ENCODE data around the gene NEK3. TPM values are rescaled to one million over a fixed set of nuclear protein-coding genes. Genes with fewer than 3 reads are reported as not detected.
"Not testable (repeated sequence)": the region's sequence is repeated elsewhere in the genome, so short reads cannot be mapped to it uniquely, and the experiment has no call there.

Gene NEK3
- polyA plus RNA-seq, 3 donors, result 5.7 to 13.7 (median 6.1) TPM

DNA sequence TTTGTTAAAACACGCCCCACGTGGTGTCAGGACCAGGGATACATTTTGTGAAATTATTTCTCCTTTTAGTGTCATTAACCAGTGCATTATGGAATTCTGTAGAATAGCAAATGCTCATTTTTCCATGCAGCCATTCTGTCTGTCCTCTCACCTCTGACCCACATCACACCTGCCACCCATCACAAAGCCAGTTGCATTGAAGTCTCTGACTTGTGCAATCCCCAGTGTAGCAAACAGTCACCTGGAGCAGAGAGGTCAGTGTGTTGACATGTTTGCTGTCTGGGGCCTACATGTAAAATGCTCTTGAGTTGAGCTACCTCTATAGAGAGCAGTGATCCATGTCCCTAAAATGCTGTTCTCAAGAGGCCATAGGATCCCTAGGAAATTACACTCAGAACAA is 47.9 kb upstream of the NEK3 start:
- H3K9me3 Mint-ChIP-seq; H3K27ac Mint-ChIP-seq; intact Hi-C loops (cut with micrococcal nuclease); H3K27me3 Mint-ChIP-seq (ENCODE audit: low read depth in 3 of 3); H3K4me3 ChIP-seq (replicated peaks in 1 of 3; ENCODE audit: low read depth in 2 of 3, low read length in 3 of 3); H4K20me1 ChIP-seq (ENCODE audit: insufficient read depth, low read length); H3K9me3 ChIP-seq (replicated peaks in 1 of 2; ENCODE audit: control insufficient read depth in 1 of 2, insufficient read depth in 1 of 2, low read length in 2 of 2); H3K27ac ChIP-seq (ENCODE audit: low read depth in 1 of 2, low read length in 2 of 2); DNase-seq; H3K27me3 ChIP-seq (ENCODE audit: control insufficient read depth in 2 of 2, insufficient read depth in 2 of 2, low read length in 2 of 2); H3K9ac ChIP-seq (ENCODE audit: insufficient read depth, low read length, poor library complexity, severe bottlenecking); H3K36me3 ChIP-seq (replicated peaks in 1 of 2; ENCODE audit: control insufficient read depth in 1 of 2, insufficient read depth in 2 of 2, low read length in 2 of 2); H3K4me2 ChIP-seq (replicated peaks; ENCODE audit: extremely low read depth, low read length, poor library complexity, severe bottlenecking); H3K36me3 Mint-ChIP-seq; H3K4me3 Mint-ChIP-seq; H3K79me2 ChIP-seq (ENCODE audit: insufficient read depth, low read length); H2AFZ ChIP-seq (ENCODE audit: insufficient read depth, low read depth, low read length, poor library complexity, severe bottlenecking): not testable (repeated sequence)
- peaks cover 28% of the 10 kb centered on the region for H3K4me1 Mint-ChIP-seq
- H3K4me1 ChIP-seq (ENCODE audit: control insufficient read depth in 1 of 2, insufficient read depth in 2 of 2, low read length in 2 of 2), result peaks cover 15 to 18% of the 10 kb centered on the region in 2 donors
- no CpG with 5 or more reads among the region's 2 CpGs for WGBS (ENCODE audit: insufficient coverage)

DNA sequence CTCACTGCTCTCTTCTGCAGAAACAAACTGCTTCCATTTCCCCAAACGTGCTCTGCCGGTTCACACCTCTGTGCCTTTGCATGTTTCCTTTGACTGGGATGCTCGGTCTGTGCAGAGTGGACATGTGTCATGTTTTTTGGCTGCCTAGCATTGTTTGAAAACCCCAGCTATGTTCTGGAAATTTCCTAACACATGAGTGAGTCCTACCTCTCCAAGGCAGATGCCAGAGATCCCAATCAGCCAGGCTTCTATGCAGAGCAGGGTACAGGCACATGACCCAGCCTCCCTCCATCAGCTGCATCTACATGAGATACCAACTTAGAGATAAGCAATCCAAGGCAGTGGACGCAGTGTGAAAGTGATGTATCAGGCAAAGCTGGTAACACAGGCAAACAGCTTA is 45.1 kb upstream of the NEK3 start:
- H3K9me3 Mint-ChIP-seq; DNase-seq; H3K4me3 ChIP-seq (replicated peaks in 1 of 3; ENCODE audit: low read depth in 2 of 3, low read length in 3 of 3); H3K36me3 ChIP-seq (replicated peaks in 1 of 2; ENCODE audit: control insufficient read depth in 1 of 2, insufficient read depth in 2 of 2, low read length in 2 of 2); H3K27me3 ChIP-seq (ENCODE audit: control insufficient read depth in 2 of 2, insufficient read depth in 2 of 2, low read length in 2 of 2); H3K9ac ChIP-seq (ENCODE audit: insufficient read depth, low read length, poor library complexity, severe bottlenecking); H2AFZ ChIP-seq (ENCODE audit: insufficient read depth, low read depth, low read length, poor library complexity, severe bottlenecking); intact Hi-C loops (cut with micrococcal nuclease); H3K27me3 Mint-ChIP-seq (ENCODE audit: low read depth in 3 of 3); H3K79me2 ChIP-seq (ENCODE audit: insufficient read depth, low read length); H3K4me2 ChIP-seq (replicated peaks; ENCODE audit: extremely low read depth, low read length, poor library complexity, severe bottlenecking); H3K4me3 Mint-ChIP-seq; H3K36me3 Mint-ChIP-seq; H3K9me3 ChIP-seq (replicated peaks in 1 of 2; ENCODE audit: control insufficient read depth in 1 of 2, insufficient read depth in 1 of 2, low read length in 2 of 2); H4K20me1 ChIP-seq (ENCODE audit: insufficient read depth, low read length): not testable (repeated sequence)
- peaks cover 28% of the 10 kb centered on the region for H3K4me1 Mint-ChIP-seq
- peak overlapping the region in 6 of 7 donors; percentile 15 to 91 (median 74) for H3K27ac Mint-ChIP-seq
- 50% methylated on average over 3 of the region's 4 CpGs for WGBS (ENCODE audit: insufficient coverage)
- H3K27ac ChIP-seq (ENCODE audit: low read depth in 1 of 2, low read length in 2 of 2), result peak overlapping the region; percentile 38 to 56
- H3K4me1 ChIP-seq (ENCODE audit: control insufficient read depth in 1 of 2, insufficient read depth in 2 of 2, low read length in 2 of 2), result peaks cover 15 to 18% of the 10 kb centered on the region in 2 donors

DNA sequence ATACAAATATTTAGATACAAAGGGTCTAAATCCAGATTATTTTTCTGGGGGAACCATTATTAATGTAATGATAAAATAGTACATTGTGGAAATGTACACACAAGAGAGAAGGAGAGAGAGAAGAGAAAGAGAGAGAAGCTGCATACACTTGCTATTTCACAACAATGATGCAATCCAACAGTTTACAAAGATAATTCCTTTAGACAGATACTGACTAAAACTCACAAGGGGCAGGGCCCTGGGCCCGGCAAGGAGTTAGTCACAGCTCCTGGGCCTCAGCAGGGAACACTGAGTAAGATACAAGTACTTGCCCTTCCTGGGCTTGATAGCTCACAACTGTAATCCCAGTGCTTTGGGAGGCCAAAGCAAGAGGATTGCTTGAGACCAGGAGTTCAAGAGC is 44.5 kb upstream of the NEK3 start:
- H3K27me3 Mint-ChIP-seq (ENCODE audit: low read depth in 3 of 3); intact Hi-C loops (cut with micrococcal nuclease); H3K36me3 Mint-ChIP-seq: not testable (repeated sequence)

DNA sequence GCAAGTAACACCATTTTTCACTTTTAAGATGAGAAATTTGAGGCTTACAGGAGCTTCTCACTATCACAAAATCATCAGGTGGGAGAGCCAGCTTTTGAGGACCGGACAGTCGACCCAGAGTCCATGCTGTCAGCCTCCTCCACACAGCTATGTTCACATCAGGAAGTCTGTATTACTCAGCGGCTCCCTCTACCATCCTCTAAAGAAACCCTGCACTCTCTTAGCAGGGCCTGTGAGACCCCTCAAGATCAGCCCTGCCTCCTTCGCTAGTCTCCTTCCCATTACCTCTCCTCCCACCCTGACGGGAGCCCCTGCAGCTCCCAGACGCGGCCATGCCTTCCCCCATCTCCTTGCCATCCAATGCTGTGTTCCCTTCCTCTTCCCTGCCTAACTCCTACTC is 43.1 kb upstream of the NEK3 start:
- H3K4me3 ChIP-seq (replicated peaks in 1 of 3; ENCODE audit: low read depth in 2 of 3, low read length in 3 of 3); H3K27me3 Mint-ChIP-seq (ENCODE audit: low read depth in 3 of 3); H3K4me3 Mint-ChIP-seq; H4K20me1 ChIP-seq (ENCODE audit: insufficient read depth, low read length); DNase-seq; intact Hi-C loops (cut with micrococcal nuclease); H3K27ac ChIP-seq (ENCODE audit: low read depth in 1 of 2, low read length in 2 of 2); H3K9ac ChIP-seq (ENCODE audit: insufficient read depth, low read length, poor library complexity, severe bottlenecking); H3K36me3 Mint-ChIP-seq; H3K4me2 ChIP-seq (replicated peaks; ENCODE audit: extremely low read depth, low read length, poor library complexity, severe bottlenecking); H3K36me3 ChIP-seq (replicated peaks in 1 of 2; ENCODE audit: control insufficient read depth in 1 of 2, insufficient read depth in 2 of 2, low read length in 2 of 2); H3K27me3 ChIP-seq (ENCODE audit: control insufficient read depth in 2 of 2, insufficient read depth in 2 of 2, low read length in 2 of 2); H3K9me3 ChIP-seq (replicated peaks in 1 of 2; ENCODE audit: control insufficient read depth in 1 of 2, insufficient read depth in 1 of 2, low read length in 2 of 2); H3K79me2 ChIP-seq (ENCODE audit: insufficient read depth, low read length); H3K9me3 Mint-ChIP-seq: not testable (repeated sequence)
- Mint-ChIP-seq H3K27ac (peak overlapping the region in 1 of 7 donors; percentile 72), H3K4me1 (peaks cover 28% of the 10 kb centered on the region)
- H3K4me1 ChIP-seq (ENCODE audit: control insufficient read depth in 1 of 2, insufficient read depth in 2 of 2, low read length in 2 of 2), result peaks cover 15 to 18% of the 10 kb centered on the region in 2 donors
- peak overlapping the region; percentile 29 for H2AFZ ChIP-seq (ENCODE audit: insufficient read depth, low read depth, low read length, poor library complexity, severe bottlenecking)
- 65% methylated on average over 7 of the region's 7 CpGs for WGBS (ENCODE audit: insufficient coverage)

More for the DNA sequence above, 44.5 kb upstream of the NEK3 start:
- H2AFZ ChIP-seq (ENCODE audit: insufficient read depth, low read depth, low read length, poor library complexity, severe bottlenecking); H3K4me3 Mint-ChIP-seq; H4K20me1 ChIP-seq (ENCODE audit: insufficient read depth, low read length); H3K27me3 ChIP-seq (ENCODE audit: control insufficient read depth in 2 of 2, insufficient read depth in 2 of 2, low read length in 2 of 2); H3K36me3 ChIP-seq (replicated peaks in 1 of 2; ENCODE audit: control insufficient read depth in 1 of 2, insufficient read depth in 2 of 2, low read length in 2 of 2); H3K4me2 ChIP-seq (replicated peaks; ENCODE audit: extremely low read depth, low read length, poor library complexity, severe bottlenecking); H3K9me3 Mint-ChIP-seq; H3K79me2 ChIP-seq (ENCODE audit: insufficient read depth, low read length); H3K9me3 ChIP-seq (replicated peaks in 1 of 2; ENCODE audit: control insufficient read depth in 1 of 2, insufficient read depth in 1 of 2, low read length in 2 of 2); H3K9ac ChIP-seq (ENCODE audit: insufficient read depth, low read length, poor library complexity, severe bottlenecking); H3K4me3 ChIP-seq (replicated peaks in 1 of 3; ENCODE audit: low read depth in 2 of 3, low read length in 3 of 3): not testable (repeated sequence)
- Histone ChIP-seq H3K4me1 (ENCODE audit: control insufficient read depth in 1 of 2, insufficient read depth in 2 of 2, low read length in 2 of 2) (peaks cover 15 to 18% of the 10 kb centered on the region in 2 donors), H3K27ac (ENCODE audit: low read depth in 1 of 2, low read length in 2 of 2) (peak overlapping the region; percentile 38 to 56)
- 0% methylated on average over 1 of the region's 1 CpG for WGBS (ENCODE audit: insufficient coverage)
- Mint-ChIP-seq H3K4me1 (peaks cover 28% of the 10 kb centered on the region), H3K27ac (peak overlapping the region in 5 of 7 donors; percentile 46 to 91 (median 80))
- peak; percentile 75 to 87 (median 84) for DNase-seq

All from CD14-positive monocyte (primary cell).